ENCODE results near the gene CD82. TPM values are rescaled to one million over a fixed set of nuclear protein-coding genes. Genes with fewer than 3 reads are reported as not detected.

Gene CD82
- total RNA-seq, 1 experiment from 2014 or later, result 4.5 TPM

- Histone ChIP-seq H3K79me1 (ENCODE audit: insufficient read depth, low read depth, low read length, poor library complexity, severe bottlenecking) (no peaks in the 10 kb centered on the region), H2BK12ac (ENCODE audit: insufficient read length, low read depth, low read length) (no peak overlapping the region), H3K56ac (ENCODE audit: insufficient read length, low read depth, low read length) (no peak overlapping the region), H4K8ac (replicated peaks; ENCODE audit: insufficient read length, low read depth, low read length) (no peak overlapping the region), H2BK15ac (ENCODE audit: low read depth, low read length) (no peak overlapping the region), H2AK5ac (ENCODE audit: insufficient read length, low read length) (no peak overlapping the region), H3K4me2 (ENCODE audit: insufficient read depth, insufficient read length, low read length) (no peak overlapping the region), H4K5ac (ENCODE audit: insufficient read length, low read depth, low read length) (no peak overlapping the region), H4K20me1 (ENCODE audit: control insufficient read depth, insufficient read depth, insufficient read length) (no peaks in the 10 kb centered on the region), H3K23ac (ENCODE audit: insufficient read length, low read depth, low read length) (no peak overlapping the region), H3K4me1 (ENCODE audit: insufficient read depth, low read length) (no peaks in the 10 kb centered on the region), H2AFZ (ENCODE audit: low read length) (no peak overlapping the region), H2BK5ac (ENCODE audit: insufficient read length, low read length) (no peak overlapping the region), H2BK120ac (ENCODE audit: low read depth, low read length, poor library complexity, severe bottlenecking) (no peak overlapping the region), H3K14ac (ENCODE audit: insufficient read depth, low read length) (no peak overlapping the region), H3T11ph (ENCODE audit: low read length) (no peak overlapping the region), H3K9me3 (ENCODE audit: control insufficient read depth, low read depth, low read length) (no peaks in the 10 kb centered on the region), H4K91ac (ENCODE audit: insufficient read length, low read depth, low read length) (no peak overlapping the region), H3K18ac (ENCODE audit: insufficient read length, low read depth, low read length) (no peak overlapping the region), H2BK20ac (ENCODE audit: low read depth, low read length, poor library complexity, severe bottlenecking) (no peak overlapping the region), H3K4ac (ENCODE audit: low read depth, low read length) (no peak overlapping the region), H3K9ac (ENCODE audit: extremely low read depth, insufficient read length, low read length) (no peak overlapping the region), H3K23me2 (ENCODE audit: insufficient read length, low read depth, low read length, poor library complexity, severe bottlenecking) (no peaks in the 10 kb centered on the region), H3K27me3 (ENCODE audit: insufficient read depth, low read length) (no peaks in the 10 kb centered on the region), H3K27ac (ENCODE audit: insufficient read length, low read depth, low read length) (no peak overlapping the region), H3K79me2 (ENCODE audit: insufficient read depth, low read length) (no peaks in the 10 kb centered on the region)
- Mint-ChIP-seq H3K4me1 (peaks cover 17 to 39% of the 10 kb centered on the region in 2 experiments), H3K36me3 (ENCODE audit: insufficient read depth in 1 of 3, low read depth in 3 of 3) (no peaks in the 10 kb centered on the region), H3K9me3 (no peaks in the 10 kb centered on the region), H3K4me3 (no peak overlapping the region), H3K27ac (peak overlapping the region in 2 of 3 experiments; percentile 44 to 65; a peak in 2 of 7 replicates), H3K27me3 (ENCODE audit: low read depth) (no peaks in the 10 kb centered on the region; the same call in 1 of the 2 replicates)
- no peak for DNase-seq
- TF ChIP-seq CTCF (conservative IDR thresholded peaks at IDR 0.05), result no peak
- WGBS (ENCODE audit: extremely low coverage, insufficient read length, low lambda C conversion rate), result no CpG with 5 or more reads among the region's 13 CpGs
Observed at GRCh38 chr11:44596525-44597276, 31.2 kb downstream of the CD82 start.
